Stimulated activated naive CD8-positive, alpha-beta T cell treated with anti-CD3 and anti-CD28 coated beads, Interleukin-15, amount 100 ng/mL, for 72 hours (primary cell): Measurements from ENCODE around the gene RNASET2.
A peak's percentile ranks its signal among the peaks of the same experiment; 100 is the strongest.
"Not testable (repeated sequence)": the region's sequence is repeated elsewhere in the genome, so short reads cannot be mapped to it uniquely, and the experiment has no call there.

ENCODE experiments used
- ATAC-seq: fragments of 150-1000 bp; cut with Tn5 transposase; 2 replicates; pipeline ENCODE4 v1.10.0; 2021; ENCODE audit warnings: mild to moderate bottlenecking, moderate library complexity
- DNase-seq, 2 donors: peaks; one replicate each; pipeline ENCODE4 v3.0.0; 2021 to 2022
- H3K27ac Mint-ChIP-seq, 2 donors: one replicate each; pipeline ENCODE4 v1.8.0; 2022; ENCODE audit warnings: mild to moderate bottlenecking in 2 of 2, mixed read lengths in 2 of 2, moderate library complexity in 2 of 2
- H3K27me3 Mint-ChIP-seq: one replicate; pipeline ENCODE4 v1.8.0; 2022; ENCODE audit warnings: mixed read lengths
- H3K4me1 Mint-ChIP-seq: one replicate; pipeline ENCODE4 v1.8.0; 2022; ENCODE audit warnings: mild to moderate bottlenecking, mixed read lengths
- H3K4me3 Mint-ChIP-seq, 2 donors: one replicate each; pipeline ENCODE4 v1.8.0; 2022; ENCODE audit warnings: mild to moderate bottlenecking in 2 of 2, mixed read lengths in 2 of 2, moderate library complexity in 1 of 2
- H3K9me3 Mint-ChIP-seq, 2 donors: one replicate each; pipeline ENCODE4 v1.8.0; 2022; ENCODE audit warnings: mixed read lengths in 2 of 2

RNASET2 gene

GRCh38 chr6:166955121-166955864, 1.1 kb downstream of the RNASET2 start:
- Mint-ChIP-seq H3K9me3 (no peaks in the 10 kb centered on the region), H3K27me3 (no peaks in the 10 kb centered on the region), H3K4me3 (peak overlapping the region; percentile 96 to 100), H3K27ac (peak overlapping the region in 1 of 2 donors; percentile 78), H3K4me1 (peaks cover 85% of the 10 kb centered on the region)
- peak; percentile 25 to 35 for DNase-seq
- no peak for ATAC-seq

GRCh38 chr6:166954118-166954713, 2.1 kb downstream of the RNASET2 start:
- peak overlapping the region; percentile 63 to 96 for H3K4me3 Mint-ChIP-seq
- peaks cover 80% of the 10 kb centered on the region for H3K4me1 Mint-ChIP-seq
- ATAC-seq (no peak), DNase-seq (no peak)
- H3K27ac Mint-ChIP-seq = no peak overlapping the region
- no peaks in the 10 kb centered on the region for H3K9me3 Mint-ChIP-seq
- no peaks in the 10 kb centered on the region for H3K27me3 Mint-ChIP-seq

- peak overlapping the region; percentile 56 to 87 for H3K27ac Mint-ChIP-seq
- ATAC-seq = no peak
- H3K4me1 Mint-ChIP-seq = peaks cover 67% of the 10 kb centered on the region
Measured at GRCh38 chr6:166952567-166953486, 3.5 kb downstream of the RNASET2 start.

GRCh38 chr6:166952121-166952520, 4.2 kb downstream of the RNASET2 start:
- DNase-seq (no peak), ATAC-seq (no peak)
- Mint-ChIP-seq H3K27ac (peak overlapping the region in 1 of 2 donors; percentile 56), H3K4me3 (peak overlapping the region in 1 of 2 donors; percentile 31), H3K27me3 (no peaks in the 10 kb centered on the region), H3K4me1 (peaks cover 59% of the 10 kb centered on the region), H3K9me3 (no peaks in the 10 kb centered on the region)

More at GRCh38 chr6:166952567-166953486, 3.5 kb downstream of the RNASET2 start:
- Mint-ChIP-seq H3K9me3 (no peaks in the 10 kb centered on the region), H3K27me3 (no peaks in the 10 kb centered on the region), H3K4me3 (peak overlapping the region; percentile 63 to 70)
- DNase-seq = no peak

GRCh38 chr6:166951670-166952060, 4.7 kb downstream of the RNASET2 start:
- DNase-seq (no peak), ATAC-seq (no peak)
- Mint-ChIP-seq H3K4me1 (peaks cover 59% of the 10 kb centered on the region), H3K27me3 (no peaks in the 10 kb centered on the region), H3K4me3 (peak overlapping the region in 1 of 2 donors; percentile 49), H3K27ac (peak overlapping the region in 1 of 2 donors; percentile 86), H3K9me3 (no peaks in the 10 kb centered on the region)

GRCh38 chr6:166950892-166951669, 5.3 kb downstream of the RNASET2 start:
- H3K27me3 Mint-ChIP-seq, H3K9me3 Mint-ChIP-seq: not testable (repeated sequence)
- DNase-seq (peak; percentile 69 to 83), ATAC-seq (peak; percentile 93)
- Mint-ChIP-seq H3K4me1 (peaks cover 59% of the 10 kb centered on the region), H3K27ac (peak overlapping the region; percentile 60 to 86), H3K4me3 (peak overlapping the region; percentile 49 to 55)

- H3K27ac Mint-ChIP-seq = no peak overlapping the region
- H3K4me3 Mint-ChIP-seq = peak overlapping the region; percentile 49 to 62
- peaks cover 57% of the 10 kb centered on the region for H3K4me1 Mint-ChIP-seq
- H3K9me3 Mint-ChIP-seq = no peaks in the 10 kb centered on the region
- H3K27me3 Mint-ChIP-seq = no peaks in the 10 kb centered on the region
- no peak for ATAC-seq
- DNase-seq = no peak
Measured at GRCh38 chr6:166950443-166950821, 5.9 kb downstream of the RNASET2 start.

GRCh38 chr6:166949528-166950442, 6.6 kb downstream of the RNASET2 start:
- peak overlapping the region; percentile 3 to 62 for H3K4me3 Mint-ChIP-seq
- no peak for DNase-seq
- H3K4me1 Mint-ChIP-seq = peaks cover 55% of the 10 kb centered on the region

GRCh38 chr6:166948724-166949123, 7.6 kb downstream of the RNASET2 start:
- not testable (repeated sequence) for ATAC-seq, H3K27me3 Mint-ChIP-seq, H3K9me3 Mint-ChIP-seq, H3K27ac Mint-ChIP-seq, H3K4me3 Mint-ChIP-seq, DNase-seq
- peaks cover 45% of the 10 kb centered on the region for H3K4me1 Mint-ChIP-seq

More at GRCh38 chr6:166949528-166950442, 6.6 kb downstream of the RNASET2 start:
- H3K27me3 Mint-ChIP-seq = no peaks in the 10 kb centered on the region
- ATAC-seq = no peak
- H3K9me3 Mint-ChIP-seq = no peaks in the 10 kb centered on the region
- no peak overlapping the region for H3K27ac Mint-ChIP-seq

GRCh38 chr6:166947251-166947650, 9.1 kb downstream of the RNASET2 start:
- Mint-ChIP-seq H3K9me3 (no peaks in the 10 kb centered on the region), H3K27me3 (no peaks in the 10 kb centered on the region), H3K27ac (peak overlapping the region in 1 of 2 donors; percentile 67), H3K4me1 (peaks cover 43% of the 10 kb centered on the region), H3K4me3 (no peak overlapping the region)
- no peak for ATAC-seq
- DNase-seq = no peak

GRCh38 chr6:166946125-166946524, 10.2 kb downstream of the RNASET2 start:
- no peaks in the 10 kb centered on the region for H3K9me3 Mint-ChIP-seq
- H3K4me1 Mint-ChIP-seq = peaks cover 31% of the 10 kb centered on the region
- DNase-seq (no peak), ATAC-seq (no peak)
- no peak overlapping the region for H3K4me3 Mint-ChIP-seq
- no peaks in the 10 kb centered on the region for H3K27me3 Mint-ChIP-seq
- no peak overlapping the region for H3K27ac Mint-ChIP-seq

GRCh38 chr6:166944666-166945256, 11.6 kb downstream of the RNASET2 start:
- ATAC-seq = peak; percentile 49
- H3K27ac Mint-ChIP-seq = peak overlapping the region; percentile 88 to 92

GRCh38 chr6:166942393-166943168, 13.8 kb downstream of the RNASET2 start:
- Mint-ChIP-seq H3K9me3 (no peaks in the 10 kb centered on the region), H3K27me3 (no peaks in the 10 kb centered on the region), H3K4me1 (peaks cover 17% of the 10 kb centered on the region), H3K27ac (peak overlapping the region in 1 of 2 donors; percentile 14), H3K4me3 (no peak overlapping the region)
- DNase-seq (no peak), ATAC-seq (peak; percentile 74)

More at GRCh38 chr6:166944666-166945256, 11.6 kb downstream of the RNASET2 start:
- no peak for DNase-seq
- no peaks in the 10 kb centered on the region for H3K27me3 Mint-ChIP-seq
- peaks cover 18% of the 10 kb centered on the region for H3K4me1 Mint-ChIP-seq
- H3K9me3 Mint-ChIP-seq = no peaks in the 10 kb centered on the region
- no peak overlapping the region for H3K4me3 Mint-ChIP-seq
